ENCODE data around the gene RNF113B. TPM values are rescaled to one million over a fixed set of nuclear protein-coding genes. Genes with fewer than 3 reads are reported as not detected.
A peak's percentile ranks its signal among the peaks of the same experiment; 100 is the strongest.

The RNF113B gene
- total RNA-seq, 1 donor from 2014 or later: not detected

GRCh38 chr13:98223741-98224140 lies 46.7 kb upstream of the RNF113B start:
- Mint-ChIP-seq H3K4me1 (ENCODE audit: unreplicated experiment) (peaks cover 47% of the 10 kb centered on the region), H3K4me3 (no peak overlapping the region), H3K27ac (no peak overlapping the region), H3K9me3 (peaks cover 4% of the 10 kb centered on the region), H3K27me3 (no peaks in the 10 kb centered on the region), H3K36me3 (peaks cover 43% of the 10 kb centered on the region)
- DNase-seq (ENCODE audit: extremely low spot score, unreplicated experiment): no peak
- TF ChIP-seq CTCF (conservative IDR thresholded peaks at IDR 0.05): no peak

- H3K9me3 Mint-ChIP-seq: peaks cover 4% of the 10 kb centered on the region
- no peak for TF ChIP-seq CTCF (conservative IDR thresholded peaks at IDR 0.05)
- DNase-seq (ENCODE audit: extremely low spot score, unreplicated experiment): no peak
Observed at GRCh38 chr13:98222816-98223215, 45.7 kb upstream of the RNF113B start.

GRCh38 chr13:98222081-98222554 lies 45.0 kb upstream of the RNF113B start:
- DNase-seq (ENCODE audit: extremely low spot score, unreplicated experiment): no peak
- Mint-ChIP-seq H3K27me3 (no peaks in the 10 kb centered on the region), H3K4me1 (ENCODE audit: unreplicated experiment) (peaks cover 59% of the 10 kb centered on the region), H3K36me3 (peaks cover 30% of the 10 kb centered on the region), H3K9me3 (peaks cover 4% of the 10 kb centered on the region), H3K4me3 (no peak overlapping the region), H3K27ac (peak overlapping the region; percentile 5)
- no peak for TF ChIP-seq CTCF (conservative IDR thresholded peaks at IDR 0.05)

More at GRCh38 chr13:98222816-98223215, 45.7 kb upstream of the RNF113B start:
- Mint-ChIP-seq H3K4me1 (ENCODE audit: unreplicated experiment) (peaks cover 56% of the 10 kb centered on the region), H3K27me3 (no peaks in the 10 kb centered on the region), H3K27ac (no peak overlapping the region), H3K36me3 (peaks cover 37% of the 10 kb centered on the region), H3K4me3 (no peak overlapping the region)

- H3K36me3 Mint-ChIP-seq: peaks cover 24% of the 10 kb centered on the region
- no peaks in the 10 kb centered on the region for H3K27me3 Mint-ChIP-seq
- no peak for DNase-seq (ENCODE audit: extremely low spot score, unreplicated experiment)
- H3K27ac Mint-ChIP-seq: no peak overlapping the region
- peaks cover 4% of the 10 kb centered on the region for H3K9me3 Mint-ChIP-seq
- H3K4me3 Mint-ChIP-seq: peak overlapping the region; percentile 6
- peaks cover 61% of the 10 kb centered on the region for H3K4me1 Mint-ChIP-seq (ENCODE audit: unreplicated experiment)
- TF ChIP-seq CTCF (conservative IDR thresholded peaks at IDR 0.05): no peak
Observed at GRCh38 chr13:98221234-98221633, 44.2 kb upstream of the RNF113B start.

GRCh38 chr13:98220271-98220791 lies 43.3 kb upstream of the RNF113B start:
- H3K36me3 Mint-ChIP-seq: peaks cover 21% of the 10 kb centered on the region
- peaks cover 4% of the 10 kb centered on the region for H3K9me3 Mint-ChIP-seq
- no peak for TF ChIP-seq CTCF (conservative IDR thresholded peaks at IDR 0.05)
- H3K4me1 Mint-ChIP-seq (ENCODE audit: unreplicated experiment): peaks cover 68% of the 10 kb centered on the region
- peak overlapping the region; percentile 50 for H3K27ac Mint-ChIP-seq
- DNase-seq (ENCODE audit: extremely low spot score, unreplicated experiment): no peak
- peak overlapping the region; percentile 26 for H3K4me3 Mint-ChIP-seq
- H3K27me3 Mint-ChIP-seq: no peaks in the 10 kb centered on the region
